HCT116 (cell line): ENCODE measurements around the gene DMPK. TPM values are rescaled to one million over a fixed set of nuclear protein-coding genes. Genes with fewer than 3 reads are reported as not detected.
A peak's percentile ranks its signal among the peaks of the same experiment; 100 is the strongest.

Experiments used
- ATAC-seq: fragments of 200-7000 bp; cut with Tn5 transposase; 2 replicates; pipeline ENCODE4 v1.9.1; 2020; ENCODE audit warnings: mild to moderate bottlenecking, moderate library complexity
- BruUV-seq: library from RNA; stranded (reverse); fragments of 400-500 nt; replicated peaks from 2 replicates; lab custom pipeline; 2021; lab: Mats Ljungman, UMichigan
- CTCF ChIA-PET: fragments of 300-600 bp; sonication (Branson Sonifier 250); formaldehyde crosslinking; loops from one replicate; lab custom pipeline; 2021; ENCODE audit warnings: antibody characterized with exemption; lab: Charles Lee
- POLR2A ChIA-PET: fragments of 300-600, 350-600 bp; sonication (Branson Sonifier 250); formaldehyde crosslinking; loops from one replicate; lab custom pipeline; 2021; ENCODE audit warnings: antibody characterized with exemption; lab: Charles Lee
- RAD21 ChIA-PET, 2 experiments: fragments of 300-600 bp; sonication (Branson Sonifier 250); formaldehyde crosslinking; loops; one replicate each; lab custom pipeline; 2023; ENCODE audit warnings: low total read pairs in 2 of 2; ENCODE audit not compliant: uncharacterized antibody in 2 of 2, unreplicated experiment in 2 of 2, low non-redundant PET in 1 of 2; lab: Charles Lee
- DNase-seq: peaks from one replicate; pipeline ENCODE4 v3.0.0-alpha.2; 2010; ENCODE audit warnings: low read depth, low spot score
- H2AFZ ChIP-seq: fragments of 200-600 bp; shearing (Covaris generic), sonication (generic); 2 replicates; pipeline ENCODE4 v1.6.1; 2017; ENCODE audit warnings: low read depth, mixed run types, mixed read lengths, antibody characterized with exemption, low read length; ENCODE audit not compliant: poor library complexity, severe bottlenecking
- H3K27ac ChIP-seq: 2 replicates; pipeline ENCODE4 v1.5.1; 2012; ENCODE audit warnings: low read depth, low read length
- H3K27me3 ChIP-seq: fragments of 200-600 bp; sonication (generic); 2 replicates; pipeline ENCODE4 v1.6.1; 2016; ENCODE audit warnings: mixed run types, low read length, mixed read lengths; ENCODE audit not compliant: insufficient read depth
- H3K36me3 ChIP-seq, 2 experiments: fragments of 200-500 bp in 1 of 2; fragments of 200-600 bp in 1 of 2; sonication (Bioruptor generic) in 1 of 2; sonication (generic) in 1 of 2; 2 replicates each; pipeline versions ENCODE4 v1.5.1 to v1.6.1; 2014 to 2016; ENCODE audit warnings: low read length in 2 of 2, inconsistent platforms in 1 of 2, mixed read lengths in 1 of 2, mixed run types in 1 of 2; ENCODE audit not compliant: insufficient read depth in 2 of 2, control insufficient read depth in 1 of 2
- H3K4me1 ChIP-seq, 2 experiments: fragments of 200-600 bp in 1 of 2; sonication (generic) in 1 of 2; 2 replicates each; pipeline versions ENCODE4 v1.5.1 to v1.6.1; 2012 to 2017; ENCODE audit warnings: low read length in 2 of 2, inconsistent platforms in 1 of 2, mild to moderate bottlenecking in 1 of 2, mixed read lengths in 1 of 2, mixed run types in 1 of 2, moderate library complexity in 1 of 2; ENCODE audit not compliant: insufficient read depth in 2 of 2, control insufficient read depth in 1 of 2
- H3K4me2 ChIP-seq: fragments of 200-600 bp; sonication (generic); 2 replicates; pipeline ENCODE4 v1.6.1; 2017; ENCODE audit warnings: mixed run types, low read length, mixed read lengths
- H3K4me3 ChIP-seq, 2 experiments: fragments of 200-600 bp in 1 of 2; sonication (generic) in 1 of 2; replicated peaks in 1 of 2; 2 replicates each; pipeline ENCODE4 v1.5.1; 2011 to 2016; ENCODE audit warnings: low read length in 2 of 2, control low read depth in 1 of 2, low read depth in 1 of 2, mild to moderate bottlenecking in 1 of 2, mixed read lengths in 1 of 2, mixed run types in 1 of 2
- H3K79me2 ChIP-seq: fragments of 200-600 bp; sonication (generic); 2 replicates; pipeline ENCODE4 v1.6.1; 2017; ENCODE audit warnings: mild to moderate bottlenecking, mixed run types, low read length, moderate library complexity, mixed read lengths; ENCODE audit not compliant: insufficient read depth
- H3K9ac ChIP-seq: fragments of 200-600 bp; sonication (generic); 2 replicates; pipeline ENCODE4 v1.6.1; 2016; ENCODE audit warnings: low read length, mixed read lengths
- H3K9me2 ChIP-seq: fragments of 200-600 bp; sonication (generic), shearing (Covaris generic); 2 replicates; pipeline ENCODE4 v1.6.1; 2017; ENCODE audit warnings: mixed run types, mild to moderate bottlenecking, moderate library complexity; ENCODE audit not compliant: insufficient read depth
- H3K9me3 ChIP-seq, 2 experiments: fragments of 200-500 bp in 1 of 2; fragments of 200-600 bp in 1 of 2; sonication (Bioruptor generic) in 1 of 2; sonication (generic) in 1 of 2; 2 replicates each; pipeline ENCODE4 v1.6.1; 2014 to 2017; ENCODE audit warnings: low read length in 2 of 2, mixed read lengths in 2 of 2, inconsistent platforms in 1 of 2, low read depth in 1 of 2, mild to moderate bottlenecking in 1 of 2, mixed run types in 1 of 2, moderate library complexity in 1 of 2; ENCODE audit not compliant: control insufficient read depth in 1 of 2, insufficient read depth in 1 of 2
- H4K20me1 ChIP-seq: fragments of 200-600 bp; sonication (generic), shearing (Covaris generic); 2 replicates; pipeline ENCODE4 v1.6.1; 2017; ENCODE audit warnings: mixed run types, mild to moderate bottlenecking, moderate library complexity; ENCODE audit not compliant: insufficient read depth
- CBX3 ChIP-seq: IDR thresholded peaks from 2 replicates; pipeline ENCODE4 v1.6.1; 2012; ENCODE audit warnings: low read depth
- EGR1 ChIP-seq: IDR thresholded peaks from 2 replicates; pipeline ENCODE4 v1.6.1; 2012; ENCODE audit warnings: low read depth
- ELF1 ChIP-seq: IDR thresholded peaks from 2 replicates; pipeline ENCODE4 v1.6.1; 2012; ENCODE audit warnings: low read depth, borderline replicate concordance
- EZH2 ChIP-seq: fragments of 200-600 bp; sonication (generic); IDR thresholded peaks from 2 replicates; pipeline ENCODE4 v1.6.1; 2017; ENCODE audit warnings: antibody characterized with exemption, mixed run types
- EZH2phosphoT487 ChIP-seq: fragments of 200-600 bp; IDR thresholded peaks from 2 replicates; pipeline ENCODE4 v1.6.1; 2018; ENCODE audit warnings: antibody characterized with exemption, borderline replicate concordance
- FOSL1 ChIP-seq: IDR thresholded peaks from 2 replicates; pipeline ENCODE4 v1.6.1; 2012; ENCODE audit warnings: low read depth
- POLR2A ChIP-seq: IDR thresholded peaks from 2 replicates; pipeline ENCODE4 v1.7.0; 2011; ENCODE audit warnings: borderline replicate concordance; ENCODE audit not compliant: insufficient read depth, insufficient read length; ENCODE audit errors: extremely low read depth
- POLR2AphosphoS5 ChIP-seq: IDR thresholded peaks from 2 replicates; pipeline ENCODE4 v1.6.1; 2011; ENCODE audit warnings: mild to moderate bottlenecking, low read depth, low read length, moderate library complexity
- RAD21 ChIP-seq: IDR thresholded peaks from 2 replicates; pipeline ENCODE4 v1.6.1; 2012; ENCODE audit warnings: low read depth, mild to moderate bottlenecking
- SIN3A ChIP-seq: IDR thresholded peaks from 2 replicates; pipeline ENCODE4 v1.6.1; 2012; ENCODE audit warnings: low read depth
- SP1 ChIP-seq: IDR thresholded peaks from 2 replicates; pipeline ENCODE4 v1.6.1; 2012; ENCODE audit warnings: low read depth
- TCF7L2 ChIP-seq: IDR thresholded peaks from 2 replicates; pipeline ENCODE4 v1.7.0; 2011; ENCODE audit warnings: borderline replicate concordance, inconsistent platforms; ENCODE audit not compliant: insufficient read depth, insufficient read length; ENCODE audit errors: extremely low read depth
- YY1 ChIP-seq: IDR thresholded peaks from 2 replicates; pipeline ENCODE4 v1.6.1; 2011; ENCODE audit warnings: low read length, low read depth, moderate library complexity, mild to moderate bottlenecking; ENCODE audit not compliant: insufficient replicate concordance; ENCODE audit errors: extremely low read depth
- ZFX ChIP-seq: fragments of 450-650 bp; IDR thresholded peaks from 2 replicates; pipeline ENCODE4 v1.6.1; 2017
- ZNF274 ChIP-seq: fragments of 200-500 bp; sonication (Bioruptor generic); IDR thresholded peaks from 2 replicates; pipeline ENCODE4 v1.6.1; 2014; ENCODE audit warnings: mild to moderate bottlenecking, low read depth, low read length, inconsistent platforms
- intact Hi-C: fragments of 100-400 bp; cut with micrococcal nuclease; formaldehyde crosslinking; loops from 2 replicates; pipeline ENCODE4 v1.10.0; 2022
- total RNA-seq: library from RNA; stranded (reverse); gene quantifications from one replicate; pipeline ENCODE4 v1.2.1, GENCODE V29; 2021; ENCODE audit not compliant: unreplicated experiment
- TF ChIP-seq, protein P1 (sequence below): IDR thresholded peaks from 2 replicates; pipeline ENCODE4 v1.6.1; 2011; ENCODE audit warnings: mild to moderate bottlenecking, low read length, moderate library complexity; ENCODE audit not compliant: insufficient replicate concordance; ENCODE audit errors: extremely low read depth
- TF ChIP-seq, protein P2 (sequence below): IDR thresholded peaks from 2 replicates; pipeline ENCODE4 v1.6.1; 2012
- TF ChIP-seq, protein P3 (sequence below): IDR thresholded peaks from 2 replicates; pipeline ENCODE4 v1.6.1; 2012
- TF ChIP-seq, protein P4 (sequence below): IDR thresholded peaks from 2 replicates; pipeline ENCODE4 v1.6.1; 2012; ENCODE audit warnings: low read depth

DMPK gene
- total RNA-seq, 1 experiment from 2014 or later, result 52.5 TPM

DNA sequence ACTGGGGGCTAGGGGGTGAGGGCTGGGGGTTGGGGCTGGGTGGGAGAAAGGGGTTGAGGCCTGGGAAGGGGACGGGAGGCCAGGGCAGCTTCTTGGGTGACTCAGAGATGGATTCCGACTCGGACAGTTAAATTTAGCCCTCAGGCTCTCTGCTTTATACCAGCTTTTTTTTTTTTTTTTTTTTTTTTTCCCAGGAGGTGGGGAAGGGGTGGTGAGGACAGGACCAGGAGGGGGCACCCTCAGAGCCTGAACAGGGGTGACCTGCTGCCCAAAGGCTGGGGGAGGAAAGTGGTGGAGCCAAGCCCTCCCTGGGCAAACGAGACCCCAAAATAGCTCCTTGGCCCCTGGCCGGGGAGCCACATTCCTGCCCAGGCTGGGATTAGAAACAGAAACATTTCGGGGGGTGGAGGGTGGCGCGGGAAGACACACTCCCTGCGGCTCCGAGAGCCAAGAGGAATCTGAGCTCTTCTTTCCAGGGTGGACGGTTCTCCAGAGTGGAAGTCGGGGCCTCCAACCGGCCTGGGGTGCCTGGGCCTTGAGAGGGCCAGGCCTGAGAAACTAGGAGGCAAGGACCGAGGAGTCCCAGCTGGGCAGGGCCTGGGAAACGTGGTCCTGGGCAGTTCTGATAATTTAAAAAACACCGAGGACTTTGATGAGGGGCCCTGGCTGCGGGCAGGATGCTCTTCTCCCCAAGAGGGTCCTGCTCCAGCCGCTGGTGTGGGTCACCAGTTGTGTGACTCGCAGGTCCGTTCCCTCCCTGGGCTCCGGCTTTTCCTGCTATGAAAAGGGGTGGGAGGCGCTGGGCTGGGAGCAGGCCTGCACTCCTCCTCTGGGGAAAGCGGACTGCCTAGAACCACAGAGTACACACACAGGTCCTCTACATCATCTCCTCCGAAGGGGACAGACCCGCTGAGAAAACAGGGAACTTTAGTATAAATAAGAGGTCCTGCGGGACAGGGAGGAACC, 813 bp upstream of the DMPK start:
- ChIA-PET RAD21 (interaction anchor here (0.6 to 2.1 kb wide), 2 partner anchors 13 kb away, joined by 5 to 9 read pairs; partner anchors contain the start of gene SIX5 (in 1 of the 2)), CTCF (interaction anchor here (0.7 to 3.5 kb wide), 5 partner anchors 13 to 66 kb away, joined by 3 to 36 read pairs (median 6); partner anchors contain the start of gene SIX5), POLR2A (interaction anchor here (1.1 to 5.1 kb wide), 3 partner anchors 8 to 14 kb away, joined by 4 to 50 read pairs (median 6); partner anchors contain the start of genes DMWD and SIX5)
- Histone ChIP-seq H3K4me3 (peak overlapping the region in 1 of 2 experiments; percentile 54; a peak in 2 of 4 replicates), H3K79me2 (no peaks in the 10 kb centered on the region), H3K27me3 (no peaks in the 10 kb centered on the region), H3K27ac (peak overlapping the region; percentile 91), H3K9ac (peak overlapping the region; percentile 67), H2AFZ (no peak overlapping the region), H3K4me1 (peaks cover 45 to 60% of the 10 kb centered on the region in 2 experiments), H4K20me1 (no peaks in the 10 kb centered on the region), H3K9me2 (no peaks in the 10 kb centered on the region), H3K9me3 (no peaks in the 10 kb centered on the region), H3K4me2 (peak overlapping the region; percentile 84), H3K36me3 (peaks cover 4 to 5% of the 10 kb centered on the region in 2 experiments; a peak in 2 of 4 replicates)
- ATAC-seq (no peak), DNase-seq (no peak)
- TF ChIP-seq POLR2AphosphoS5 (no peak), EGR1 (no peak), EZH2phosphoT487 (no peak), CBX3 (no peak), YY1 (no peak), SIN3A (no peak), ELF1 (no peak), RAD21 (no peak), ZNF274 (no peak), EZH2 (no peak), FOSL1 (no peak), SP1 (no peak), POLR2A (no peak), ZFX (no peak), TCF7L2 (no peak)
- TF ChIP-seq, protein P1, sequence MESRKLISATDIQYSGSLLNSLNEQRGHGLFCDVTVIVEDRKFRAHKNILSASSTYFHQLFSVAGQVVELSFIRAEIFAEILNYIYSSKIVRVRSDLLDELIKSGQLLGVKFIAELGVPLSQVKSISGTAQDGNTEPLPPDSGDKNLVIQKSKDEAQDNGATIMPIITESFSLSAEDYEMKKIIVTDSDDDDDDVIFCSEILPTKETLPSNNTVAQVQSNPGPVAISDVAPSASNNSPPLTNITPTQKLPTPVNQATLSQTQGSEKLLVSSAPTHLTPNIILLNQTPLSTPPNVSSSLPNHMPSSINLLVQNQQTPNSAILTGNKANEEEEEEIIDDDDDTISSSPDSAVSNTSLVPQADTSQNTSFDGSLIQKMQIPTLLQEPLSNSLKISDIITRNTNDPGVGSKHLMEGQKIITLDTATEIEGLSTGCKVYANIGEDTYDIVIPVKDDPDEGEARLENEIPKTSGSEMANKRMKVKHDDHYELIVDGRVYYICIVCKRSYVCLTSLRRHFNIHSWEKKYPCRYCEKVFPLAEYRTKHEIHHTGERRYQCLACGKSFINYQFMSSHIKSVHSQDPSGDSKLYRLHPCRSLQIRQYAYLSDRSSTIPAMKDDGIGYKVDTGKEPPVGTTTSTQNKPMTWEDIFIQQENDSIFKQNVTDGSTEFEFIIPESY, result no peak
- TF ChIP-seq, protein P2, sequence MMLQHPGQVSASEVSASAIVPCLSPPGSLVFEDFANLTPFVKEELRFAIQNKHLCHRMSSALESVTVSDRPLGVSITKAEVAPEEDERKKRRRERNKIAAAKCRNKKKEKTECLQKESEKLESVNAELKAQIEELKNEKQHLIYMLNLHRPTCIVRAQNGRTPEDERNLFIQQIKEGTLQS, result no peak
- TF ChIP-seq, protein P3, sequence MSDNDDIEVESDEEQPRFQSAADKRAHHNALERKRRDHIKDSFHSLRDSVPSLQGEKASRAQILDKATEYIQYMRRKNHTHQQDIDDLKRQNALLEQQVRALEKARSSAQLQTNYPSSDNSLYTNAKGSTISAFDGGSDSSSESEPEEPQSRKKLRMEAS, result no peak
- TF ChIP-seq, protein P4, sequence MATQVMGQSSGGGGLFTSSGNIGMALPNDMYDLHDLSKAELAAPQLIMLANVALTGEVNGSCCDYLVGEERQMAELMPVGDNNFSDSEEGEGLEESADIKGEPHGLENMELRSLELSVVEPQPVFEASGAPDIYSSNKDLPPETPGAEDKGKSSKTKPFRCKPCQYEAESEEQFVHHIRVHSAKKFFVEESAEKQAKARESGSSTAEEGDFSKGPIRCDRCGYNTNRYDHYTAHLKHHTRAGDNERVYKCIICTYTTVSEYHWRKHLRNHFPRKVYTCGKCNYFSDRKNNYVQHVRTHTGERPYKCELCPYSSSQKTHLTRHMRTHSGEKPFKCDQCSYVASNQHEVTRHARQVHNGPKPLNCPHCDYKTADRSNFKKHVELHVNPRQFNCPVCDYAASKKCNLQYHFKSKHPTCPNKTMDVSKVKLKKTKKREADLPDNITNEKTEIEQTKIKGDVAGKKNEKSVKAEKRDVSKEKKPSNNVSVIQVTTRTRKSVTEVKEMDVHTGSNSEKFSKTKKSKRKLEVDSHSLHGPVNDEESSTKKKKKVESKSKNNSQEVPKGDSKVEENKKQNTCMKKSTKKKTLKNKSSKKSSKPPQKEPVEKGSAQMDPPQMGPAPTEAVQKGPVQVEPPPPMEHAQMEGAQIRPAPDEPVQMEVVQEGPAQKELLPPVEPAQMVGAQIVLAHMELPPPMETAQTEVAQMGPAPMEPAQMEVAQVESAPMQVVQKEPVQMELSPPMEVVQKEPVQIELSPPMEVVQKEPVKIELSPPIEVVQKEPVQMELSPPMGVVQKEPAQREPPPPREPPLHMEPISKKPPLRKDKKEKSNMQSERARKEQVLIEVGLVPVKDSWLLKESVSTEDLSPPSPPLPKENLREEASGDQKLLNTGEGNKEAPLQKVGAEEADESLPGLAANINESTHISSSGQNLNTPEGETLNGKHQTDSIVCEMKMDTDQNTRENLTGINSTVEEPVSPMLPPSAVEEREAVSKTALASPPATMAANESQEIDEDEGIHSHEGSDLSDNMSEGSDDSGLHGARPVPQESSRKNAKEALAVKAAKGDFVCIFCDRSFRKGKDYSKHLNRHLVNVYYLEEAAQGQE, result no peak
- intact Hi-C loops, result no loop called here
- BruUV-seq, result no TSS peak
